GM19193 (cell line): Measurements from ENCODE around the gene SH2D3C.

Experiments used
- POLR2A ChIP-seq: IDR thresholded peaks from 4 replicates; pipeline ENCODE4 v1.6.1; 2011; ENCODE audit not compliant: insufficient read depth, insufficient read length; ENCODE audit errors: extremely low read depth

Gene SH2D3C

DNA sequence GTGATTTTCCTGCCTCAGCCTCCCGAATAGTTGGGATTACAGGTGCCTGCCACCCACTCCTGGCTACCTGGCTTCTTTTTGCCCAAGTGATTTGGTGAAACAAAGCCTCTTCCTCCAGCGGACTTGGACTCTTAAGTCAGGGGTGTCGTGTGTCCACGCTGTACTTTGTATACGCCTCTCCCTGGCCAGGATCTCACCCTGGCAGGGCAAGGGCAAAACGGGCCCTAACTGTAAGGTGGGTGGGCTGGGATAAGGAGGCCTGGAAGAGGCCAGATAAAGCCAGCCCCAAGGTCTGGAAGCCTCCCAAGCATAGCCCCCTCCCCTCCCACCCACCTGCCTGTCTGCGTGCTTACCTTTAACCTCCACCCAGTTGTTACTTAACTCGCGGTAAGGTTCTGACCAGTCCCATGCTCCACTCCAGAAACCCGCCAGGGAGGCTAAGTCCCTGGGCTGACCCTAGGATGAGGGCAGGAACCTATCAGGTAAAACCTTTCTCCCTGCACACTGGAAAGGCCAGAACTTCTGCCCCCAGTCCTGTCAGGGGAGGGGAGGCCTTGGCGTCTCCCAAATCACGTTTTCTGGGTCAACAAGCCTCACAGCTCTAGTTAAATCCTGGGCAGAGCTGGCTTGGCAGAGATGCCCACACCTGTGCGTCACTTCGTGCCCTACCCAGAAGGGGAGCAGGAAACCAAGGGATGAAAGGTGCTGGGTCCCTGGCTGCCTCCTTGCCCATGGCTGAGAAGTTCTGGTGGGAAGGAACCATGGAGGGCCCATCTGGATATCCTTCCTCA, 15.7 kb upstream of the SH2D3C start:
- TF ChIP-seq POLR2A, result peak; percentile 33

- TF ChIP-seq POLR2A, result peak; percentile 37
Observed at GRCh38 chr9:127793093-127793708, 14.7 kb upstream of the SH2D3C start.

- no peak for TF ChIP-seq POLR2A
Observed at GRCh38 chr9:127792417-127793031, 14.1 kb upstream of the SH2D3C start.

DNA sequence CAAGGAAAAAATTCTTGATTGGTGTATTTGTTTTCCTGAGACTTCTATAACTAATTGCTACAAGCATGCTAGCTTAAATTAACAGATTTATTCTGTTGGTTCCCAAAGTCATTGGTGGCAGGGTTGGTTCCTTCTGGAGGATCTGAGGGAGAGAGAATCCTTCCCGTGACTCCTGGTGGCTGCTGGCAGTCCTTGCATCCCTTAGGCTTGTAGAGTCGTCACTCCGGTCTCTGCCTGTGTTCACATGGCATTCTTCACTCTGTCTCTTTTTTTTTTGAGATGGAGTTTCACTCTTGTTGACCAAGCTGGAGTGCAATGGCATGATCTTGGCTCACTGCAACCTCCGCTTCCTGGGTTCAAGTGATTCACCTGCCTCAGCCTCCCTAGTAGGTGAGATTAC, 12.6 kb upstream of the SH2D3C start:
- no peak for TF ChIP-seq POLR2A

GRCh38 chr9:127790094-127790855, 11.8 kb upstream of the SH2D3C start:
- TF ChIP-seq POLR2A, result no peak

DNA sequence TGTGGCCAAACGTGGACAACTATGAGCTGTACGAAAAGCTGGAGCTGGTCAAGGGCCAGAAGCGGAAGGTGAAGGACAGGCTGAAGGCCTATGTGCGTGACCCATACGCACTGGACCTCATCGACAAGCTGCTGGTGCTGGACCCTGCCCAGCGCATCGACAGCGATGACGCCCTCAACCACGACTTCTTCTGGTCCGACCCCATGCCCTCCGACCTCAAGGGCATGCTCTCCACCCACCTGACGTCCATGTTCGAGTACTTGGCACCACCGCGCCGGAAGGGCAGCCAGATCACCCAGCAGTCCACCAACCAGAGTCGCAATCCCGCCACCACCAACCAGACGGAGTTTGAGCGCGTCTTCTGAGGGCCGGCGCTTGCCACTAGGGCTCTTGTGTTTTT, 10.7 kb upstream of the SH2D3C start:
- TF ChIP-seq POLR2A, result no peak

GRCh38 chr9:127788337-127789011, 10.0 kb upstream of the SH2D3C start:
- TF ChIP-seq POLR2A, result no peak

GRCh38 chr9:127786773-127787104, 8.3 kb upstream of the SH2D3C start:
- no peak for TF ChIP-seq POLR2A

DNA sequence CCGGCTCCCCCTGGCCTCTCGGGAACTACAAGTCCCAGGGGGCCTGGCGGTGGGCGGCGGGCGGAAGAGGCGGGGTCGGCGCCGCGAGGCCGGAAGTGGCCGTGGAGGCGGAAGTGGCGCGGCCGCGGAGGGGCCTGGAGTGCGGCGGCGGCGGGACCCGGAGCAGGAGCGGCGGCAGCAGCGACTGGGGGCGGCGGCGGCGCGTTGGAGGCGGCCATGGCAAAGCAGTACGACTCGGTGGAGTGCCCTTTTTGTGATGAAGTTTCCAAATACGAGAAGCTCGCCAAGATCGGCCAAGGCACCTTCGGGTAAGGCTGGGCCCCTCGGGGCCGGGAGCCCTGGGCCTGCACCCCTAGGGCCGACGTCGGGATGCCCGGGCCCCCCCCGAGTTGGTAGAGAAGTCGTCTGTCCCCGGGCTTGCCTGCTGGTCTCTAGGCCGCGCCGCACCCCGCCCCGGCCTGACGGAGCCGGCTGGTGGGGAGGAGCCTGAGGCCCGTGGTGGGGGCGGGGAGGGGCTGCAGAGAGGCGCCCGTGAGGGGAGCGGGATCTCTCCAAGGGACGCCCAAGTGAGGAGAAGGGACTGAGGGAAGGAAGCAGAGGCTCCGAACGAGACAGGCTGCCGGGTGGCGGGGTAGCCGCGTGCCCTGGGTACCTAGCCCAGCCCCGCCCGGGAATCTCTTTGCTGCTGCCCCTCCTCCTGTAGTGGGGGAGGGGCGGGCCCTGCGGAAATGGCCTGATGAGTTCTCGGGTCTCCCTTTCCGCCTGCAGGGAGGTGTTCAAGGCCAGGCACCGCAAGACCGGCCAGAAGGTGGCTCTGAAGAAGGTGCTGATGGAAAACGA, 7.7 kb upstream of the SH2D3C start, which contains the start of gene CDK9:
Gene CDK9 (plus strand): TSS at position 102 of the 840 bp plus-strand sequence. CDS start 115 bp downstream, at position 217.
- TF ChIP-seq POLR2A, result peak; percentile 65

DNA sequence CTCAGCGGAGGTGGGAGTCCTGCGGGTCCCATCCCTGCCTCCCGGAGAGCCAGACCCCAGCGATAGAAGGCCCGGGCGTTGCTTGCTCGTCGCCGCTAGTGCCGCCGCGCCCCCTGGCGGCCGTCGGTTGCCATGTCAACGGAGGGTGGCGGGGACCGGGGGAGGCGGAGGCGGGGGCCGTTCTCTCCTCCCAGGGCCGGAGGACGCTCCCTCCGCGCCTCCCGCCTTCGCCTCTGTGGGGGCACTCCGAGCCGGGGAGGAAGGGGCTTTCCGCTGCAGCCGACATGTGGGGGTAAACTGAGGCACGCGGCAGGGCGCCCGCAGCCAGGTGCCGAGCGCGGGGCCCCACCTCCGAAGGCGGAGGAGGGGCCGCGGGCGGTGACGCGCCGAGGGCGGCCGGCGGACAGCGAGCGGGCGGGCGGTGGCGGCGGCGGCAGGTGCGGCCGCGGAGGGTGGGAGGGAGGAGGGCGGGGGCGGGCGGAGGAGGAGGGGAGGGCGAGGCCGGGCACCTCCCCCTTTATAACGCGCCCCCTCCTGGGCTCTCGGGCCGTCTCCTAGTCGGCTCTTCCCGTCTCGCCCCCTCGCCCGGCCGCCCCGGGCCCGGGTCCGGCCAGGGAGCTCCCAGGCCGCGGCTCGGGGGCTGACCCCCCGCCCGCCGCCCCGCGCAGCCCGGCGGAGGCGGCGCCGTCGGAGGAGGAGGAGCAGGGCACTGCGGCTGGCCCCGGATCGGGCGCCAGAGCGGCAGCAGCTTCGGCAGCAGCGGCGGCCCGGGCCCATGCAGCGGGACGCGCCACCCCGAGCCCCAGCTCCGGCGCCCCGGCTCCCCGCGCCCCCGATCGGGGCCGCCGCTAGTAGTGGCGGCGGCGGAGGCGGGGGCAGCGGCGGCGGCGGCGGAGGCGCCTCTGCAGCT, 6.8 kb upstream of the SH2D3C start:
- TF ChIP-seq POLR2A, result no peak

DNA sequence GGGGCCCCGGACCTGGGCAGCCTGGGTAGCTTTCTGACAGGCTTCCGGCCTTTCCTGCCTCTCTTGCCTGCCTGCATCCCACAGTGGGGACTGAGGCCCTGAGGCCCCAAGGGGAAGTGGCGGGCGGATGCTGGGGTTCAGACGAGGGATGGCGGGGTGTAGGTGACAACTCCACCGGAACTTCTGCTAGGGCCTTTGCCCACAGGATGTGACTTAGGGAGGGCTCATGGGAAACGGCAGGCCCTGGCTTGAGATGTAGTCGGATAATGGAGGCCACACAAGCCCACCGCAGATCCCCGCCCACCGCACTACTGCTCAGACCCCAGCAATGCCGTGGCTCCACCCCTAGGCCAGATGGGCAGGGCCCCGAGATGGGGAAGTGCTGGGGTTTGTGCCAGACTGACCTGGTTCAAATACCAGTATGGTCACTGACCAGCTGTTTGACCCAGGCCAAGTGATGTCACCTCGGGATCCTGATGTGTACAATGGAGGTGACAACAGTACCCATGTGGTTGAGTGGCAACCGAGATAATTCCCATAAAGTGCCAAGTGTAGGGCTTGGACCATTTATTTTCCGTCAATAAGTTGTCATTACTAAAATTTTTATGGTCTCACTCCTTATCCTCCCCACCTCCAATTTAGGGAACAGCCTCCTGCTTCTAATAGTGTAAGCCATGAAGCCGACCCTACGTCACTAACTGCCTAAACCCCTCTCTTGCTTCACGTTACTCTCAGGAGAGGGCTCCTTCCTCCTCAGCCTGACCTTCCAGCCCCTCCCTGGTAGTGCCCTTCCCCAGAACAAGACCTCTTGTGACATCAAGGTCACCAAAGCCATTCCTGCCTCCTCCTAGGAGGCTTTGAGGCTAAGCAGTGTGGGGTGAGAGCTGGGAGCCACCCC, 4.9 kb upstream of the SH2D3C start:
- TF ChIP-seq POLR2A, result peak; percentile 51

GRCh38 chr9:127781806-127782205, 3.3 kb upstream of the SH2D3C start:
- no peak for TF ChIP-seq POLR2A
